OCI-LY7 (cell line): ENCODE data around the gene FYN.

Source experiments
- CTCF ChIP-seq: fragments of 200-600 bp; sonication (generic); conservative IDR thresholded peaks from 2 replicates; pipeline ENCODE4 v1.5.1; 2014; ENCODE audit warnings: mild to moderate bottlenecking, antibody characterized with exemption, low read length, moderate library complexity, mixed read lengths
- EZH2phosphoT487 ChIP-seq: fragments of 200-600 bp; sonication (generic); IDR thresholded peaks from 2 replicates; pipeline ENCODE4 v1.6.1; 2018; ENCODE audit warnings: low read depth, borderline replicate concordance, mild to moderate bottlenecking, mixed run types, antibody characterized with exemption, low read length, moderate library complexity, mixed read lengths

- TF ChIP-seq CTCF (no peak), EZH2phosphoT487 (no peak)
These were observed 160.0 kb downstream of the FYN start for GRCh38 chr6:111713236-111713635.
